ENCODE measurements around the gene NSD2.

NSD2 gene

DNA sequence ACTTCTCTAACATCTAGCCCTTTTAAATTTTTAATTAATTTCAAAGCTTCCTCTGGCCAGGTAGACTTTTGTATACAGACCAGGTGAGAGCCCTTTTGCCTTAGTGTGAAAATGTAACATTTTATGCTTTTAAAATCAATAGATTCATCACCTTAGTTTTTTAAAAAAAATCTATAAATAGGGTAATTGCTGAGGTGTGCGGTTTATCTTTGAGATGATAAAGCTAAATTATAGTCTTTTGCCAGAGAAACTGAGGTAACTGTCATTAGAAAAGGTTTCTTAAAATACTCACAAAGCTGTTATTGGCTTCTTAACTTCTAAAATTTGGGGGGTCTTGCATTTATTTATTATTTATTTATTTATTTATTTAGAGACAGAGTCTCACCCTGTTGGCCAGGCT, 74.7 kb downstream of the NSD2 start:
- no peak for DNase-seq

DNA sequence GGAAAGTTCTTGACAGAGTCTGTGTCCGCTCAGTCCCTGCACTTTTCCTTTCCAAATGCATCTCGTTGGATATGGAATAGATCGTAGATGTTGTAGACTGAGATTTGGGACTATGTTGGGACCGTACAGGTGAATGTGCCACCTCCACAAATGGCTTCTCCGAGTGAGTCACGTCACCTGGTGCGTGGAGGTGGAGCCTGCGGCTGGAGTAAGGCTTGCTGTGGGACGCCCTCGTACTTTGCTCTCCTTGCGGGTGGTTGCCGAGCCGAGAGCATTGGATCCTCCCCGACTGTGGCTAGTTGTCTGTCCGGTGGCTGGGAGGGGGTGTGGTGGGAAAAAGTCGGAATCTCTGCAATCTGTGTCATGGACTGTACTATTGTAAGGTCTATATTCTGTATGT, 77.0 kb downstream of the NSD2 start:
- no peak for DNase-seq

DNA sequence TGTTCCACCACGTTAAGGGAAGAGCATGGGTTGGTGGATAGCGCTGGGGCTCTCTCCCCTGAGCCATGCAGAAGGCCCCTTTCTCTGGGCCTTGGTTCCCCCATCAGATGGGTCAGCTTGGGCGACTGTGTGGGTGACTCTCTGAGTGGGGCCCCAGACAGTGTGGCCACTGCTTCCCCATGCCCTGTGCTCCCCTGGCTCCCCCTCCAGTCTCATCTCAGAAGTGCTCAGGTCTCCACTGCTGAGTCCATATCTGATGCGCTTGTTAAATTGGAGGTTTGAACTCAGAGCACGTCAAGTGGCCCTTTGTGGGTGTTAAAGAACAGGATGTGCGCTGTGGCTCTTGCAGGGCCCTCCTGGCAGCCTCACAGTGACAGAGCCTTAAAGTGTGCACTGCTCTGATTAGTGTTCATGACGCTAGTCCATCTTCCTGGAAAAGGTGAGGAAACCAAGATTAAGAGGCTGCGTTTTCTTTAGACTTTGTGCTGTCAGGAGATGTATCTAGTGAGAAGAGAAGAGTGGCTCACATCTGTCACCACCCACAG, 77.8 kb downstream of the NSD2 start:
- DNase-seq = no peak

DNA sequence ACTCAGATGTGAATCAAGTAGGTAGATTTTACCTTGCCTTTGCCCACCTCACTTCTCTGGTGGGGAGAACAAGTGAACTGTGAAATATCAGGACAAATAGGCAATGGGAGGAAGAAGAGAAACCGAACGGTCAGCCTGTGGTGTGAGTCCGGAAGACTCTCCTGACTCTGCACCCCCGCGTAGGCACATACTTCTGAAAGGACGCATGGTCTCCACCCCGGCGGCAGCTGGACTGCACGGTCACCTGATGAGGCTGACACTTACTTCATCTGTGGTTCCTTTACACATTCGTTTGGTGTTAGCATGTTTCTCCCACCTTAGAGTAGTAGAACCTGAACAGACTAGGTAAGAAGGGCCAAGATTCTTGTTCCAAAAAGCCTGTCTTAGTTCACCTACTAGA, 79.2 kb downstream of the NSD2 start:
- DNase-seq = no peak

DNA sequence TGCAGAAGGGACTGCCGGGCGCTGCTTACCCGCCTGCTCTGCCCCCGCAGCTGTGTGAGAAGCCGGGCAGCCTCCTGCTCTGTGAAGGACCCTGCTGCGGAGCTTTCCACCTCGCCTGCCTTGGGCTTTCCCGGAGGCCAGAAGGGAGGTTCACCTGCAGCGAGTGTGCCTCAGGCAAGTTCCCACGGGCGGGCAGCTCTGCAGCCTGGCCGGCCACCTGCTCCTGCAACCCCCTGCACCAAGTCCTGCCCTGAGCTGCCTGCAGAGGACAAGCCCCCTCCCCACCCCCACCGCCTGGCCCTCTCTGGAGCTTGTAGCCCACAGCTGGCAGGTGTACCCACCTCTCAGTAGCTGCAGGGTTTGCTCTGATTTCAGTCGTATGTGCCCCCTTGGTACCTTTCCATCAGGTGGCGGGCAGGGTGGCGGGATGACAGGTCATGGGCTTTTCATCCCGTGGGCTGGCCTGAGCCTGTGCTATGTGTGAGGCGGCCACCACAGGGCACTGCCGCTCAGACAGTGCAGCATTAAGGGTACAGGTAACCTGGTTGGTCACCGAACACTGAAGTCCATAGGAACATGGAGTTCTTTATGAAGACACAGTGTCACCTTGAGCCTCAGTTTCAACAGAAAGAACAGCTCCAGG, 81.0 kb downstream of the NSD2 start:
- DNase-seq = no peak

DNA sequence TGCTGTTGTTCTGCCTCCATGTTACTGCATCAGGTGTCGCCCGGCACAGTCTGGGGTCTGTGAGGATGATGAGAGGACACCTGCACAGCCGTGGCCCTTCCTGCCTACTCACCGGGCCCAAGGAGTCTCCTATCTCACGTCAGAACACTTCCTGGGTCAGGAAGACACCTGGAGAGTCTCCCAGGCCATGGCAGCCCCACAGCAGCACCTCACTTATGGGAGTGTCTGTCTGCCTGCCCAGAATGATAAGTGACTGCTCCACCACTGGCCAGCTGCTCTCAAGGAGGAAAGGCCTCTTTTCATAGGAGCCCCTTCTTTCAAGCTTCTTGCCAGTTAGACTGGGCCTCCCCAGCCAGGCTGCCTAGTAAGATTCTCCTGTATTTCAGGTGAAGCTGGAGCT, 81.5 kb downstream of the NSD2 start:
- no peak for DNase-seq

DNA sequence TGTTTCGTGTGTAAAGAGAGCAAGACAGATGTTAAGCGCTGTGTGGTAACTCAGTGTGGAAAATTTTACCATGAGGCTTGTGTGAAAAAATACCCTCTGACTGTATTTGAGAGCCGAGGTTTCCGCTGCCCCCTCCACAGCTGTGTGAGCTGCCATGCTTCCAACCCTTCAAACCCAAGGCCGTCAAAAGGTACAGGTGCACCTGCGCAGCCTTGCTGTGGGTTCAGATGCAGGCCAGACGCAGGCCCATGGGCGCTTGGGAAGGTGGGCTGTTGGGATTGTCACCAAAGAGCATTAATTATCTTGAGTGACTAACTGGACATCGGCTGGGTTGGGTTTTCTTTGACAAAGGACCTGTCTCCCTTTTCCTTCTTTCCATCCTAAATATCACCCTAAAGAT, 82.1 kb downstream of the NSD2 start:
- DNase-seq = no peak

DNA sequence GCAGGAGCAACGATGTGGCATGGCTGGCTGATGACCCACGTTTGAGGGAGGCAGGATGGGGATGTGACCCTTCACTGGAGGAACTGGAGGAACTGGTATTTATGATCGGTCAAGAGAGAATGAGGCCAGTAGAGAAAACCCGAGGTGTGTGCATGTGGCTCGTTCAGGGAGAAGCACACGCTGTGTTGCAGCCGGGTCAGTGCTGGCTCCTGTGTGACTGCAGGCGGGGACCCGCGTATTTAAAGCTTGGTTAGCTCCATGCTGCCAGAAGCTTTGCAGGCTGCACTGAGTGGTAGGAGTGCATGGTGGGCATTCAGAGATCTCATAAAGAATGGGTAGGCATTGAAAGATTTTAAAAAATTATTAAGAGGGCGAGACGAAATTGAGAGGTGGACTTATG, 85.4 kb downstream of the NSD2 start:
- DNase-seq = no peak

DNA sequence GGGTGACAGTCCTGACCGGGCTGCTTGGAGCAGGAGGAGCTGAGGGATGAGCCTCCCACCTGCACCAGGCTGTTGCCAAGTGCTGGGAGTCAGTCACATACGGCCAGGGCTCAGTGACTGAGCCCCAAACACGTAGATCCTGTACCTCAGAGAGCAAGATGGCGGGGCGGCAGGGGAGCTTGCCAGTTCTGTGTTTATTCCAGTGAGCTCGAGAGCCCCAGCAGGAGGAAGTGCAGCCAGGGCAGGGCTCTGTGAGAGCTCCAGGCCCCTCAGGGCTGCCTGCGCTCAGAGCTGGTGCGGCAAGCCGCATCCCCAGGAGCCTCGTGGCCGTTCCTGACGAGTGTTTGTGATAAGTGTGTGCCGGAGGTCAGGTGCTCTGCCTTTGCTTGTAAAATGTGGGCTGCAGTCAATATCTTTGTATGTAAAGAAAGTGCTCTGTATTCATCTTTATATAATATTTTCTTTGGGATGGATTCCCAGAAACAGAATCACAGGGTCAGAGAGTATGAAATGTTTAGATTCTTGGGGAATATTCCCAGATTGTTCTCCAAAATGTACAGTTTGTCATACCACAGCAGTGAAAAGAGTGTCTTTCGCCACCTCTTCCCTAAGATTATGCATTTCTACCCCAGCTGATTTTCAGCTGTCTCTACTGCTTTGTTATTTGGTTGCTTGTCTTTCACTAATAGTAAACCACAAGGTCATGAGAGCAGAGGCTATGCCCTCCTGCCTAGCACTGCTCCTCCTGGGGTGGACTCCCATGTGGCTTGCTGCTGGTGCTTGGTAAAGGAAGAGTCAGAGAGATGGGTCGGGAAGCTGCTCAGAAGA, 87.3 kb downstream of the NSD2 start:
- DNase-seq = no peak

DNA sequence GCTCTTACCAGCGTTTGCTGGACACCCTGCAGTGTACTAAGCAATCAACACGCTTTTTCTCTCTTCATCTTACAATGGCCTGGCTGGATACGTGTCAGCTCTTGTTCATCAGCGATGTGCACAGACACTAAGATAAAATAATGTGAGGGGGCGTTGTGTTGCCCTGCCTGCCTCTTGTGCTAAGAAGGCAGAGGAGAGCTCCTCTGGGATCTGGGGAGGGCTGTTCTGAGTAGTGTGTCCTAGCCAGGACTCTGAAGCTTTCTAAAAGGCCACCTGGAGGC, 87.9 kb downstream of the NSD2 start:
- no peak for DNase-seq

DNA sequence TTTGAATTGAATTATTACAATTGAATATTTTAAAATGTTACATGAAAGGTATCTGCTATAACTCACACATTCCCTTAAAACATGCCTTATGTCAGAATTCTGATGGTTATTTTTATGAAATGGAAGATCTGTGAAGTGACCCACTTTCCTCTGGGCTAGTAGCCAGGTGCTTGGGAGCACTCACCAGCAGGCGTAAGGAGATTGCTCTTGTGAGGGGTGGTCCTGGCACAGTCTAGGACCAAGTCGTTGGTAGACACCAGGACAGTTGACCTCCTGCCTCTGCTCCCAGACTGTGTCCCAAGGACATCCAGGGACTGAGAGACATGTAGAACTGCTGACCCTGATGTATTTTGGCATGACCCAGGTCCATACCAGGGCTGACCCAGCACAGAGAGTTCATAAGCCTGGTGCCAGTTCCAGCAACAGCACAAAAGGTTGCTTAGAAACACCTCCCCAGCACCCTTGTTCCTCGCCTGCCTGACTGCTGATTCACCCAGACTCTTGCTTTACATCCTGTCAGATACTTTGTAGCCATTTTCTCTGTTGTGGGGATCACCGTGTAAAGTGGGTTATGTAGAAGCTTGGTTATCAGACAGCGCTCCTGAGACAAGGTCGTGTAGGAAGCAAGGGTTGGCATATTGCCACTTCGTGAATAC, 89.1 kb downstream of the NSD2 start:
- DNase-seq = no peak

DNA sequence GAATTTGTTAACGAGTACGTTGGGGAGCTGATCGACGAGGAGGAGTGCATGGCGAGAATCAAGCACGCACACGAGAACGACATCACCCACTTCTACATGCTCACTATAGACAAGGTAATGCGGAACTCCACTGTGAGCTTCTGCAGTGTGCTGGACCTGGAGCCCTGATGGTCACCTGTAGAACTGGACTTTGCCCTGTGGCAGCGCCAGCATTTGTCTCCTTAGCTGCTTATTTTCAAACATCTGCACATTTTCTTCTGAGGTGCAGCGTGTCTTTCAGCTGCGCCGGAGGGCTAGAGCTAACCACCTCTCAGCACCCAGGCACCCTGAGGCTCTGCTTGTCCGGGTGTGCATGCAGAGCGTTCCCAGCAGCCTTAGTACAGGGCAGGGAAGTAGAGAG, 89.8 kb downstream of the NSD2 start:
- no peak for DNase-seq

DNA sequence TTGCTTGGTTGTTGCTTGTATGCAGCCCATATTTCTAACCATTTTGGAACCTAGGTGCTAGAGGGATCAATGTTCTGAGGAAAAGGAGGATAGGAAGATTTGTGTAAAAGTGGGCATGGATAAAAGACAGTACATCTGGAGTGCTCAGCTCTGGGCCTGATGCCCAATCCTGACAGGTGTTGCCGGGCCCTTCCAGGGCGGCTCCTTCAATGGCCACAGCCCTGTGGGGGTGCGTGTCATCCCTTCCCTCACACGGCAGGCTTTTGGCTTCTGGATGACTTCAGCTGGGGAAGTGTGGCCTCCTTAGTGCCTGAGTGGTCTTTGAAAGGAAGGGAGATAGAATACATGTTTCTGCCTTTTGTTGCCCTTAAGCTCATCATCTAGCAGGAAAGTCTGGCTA, 90.4 kb downstream of the NSD2 start:
- no peak for DNase-seq

DNA sequence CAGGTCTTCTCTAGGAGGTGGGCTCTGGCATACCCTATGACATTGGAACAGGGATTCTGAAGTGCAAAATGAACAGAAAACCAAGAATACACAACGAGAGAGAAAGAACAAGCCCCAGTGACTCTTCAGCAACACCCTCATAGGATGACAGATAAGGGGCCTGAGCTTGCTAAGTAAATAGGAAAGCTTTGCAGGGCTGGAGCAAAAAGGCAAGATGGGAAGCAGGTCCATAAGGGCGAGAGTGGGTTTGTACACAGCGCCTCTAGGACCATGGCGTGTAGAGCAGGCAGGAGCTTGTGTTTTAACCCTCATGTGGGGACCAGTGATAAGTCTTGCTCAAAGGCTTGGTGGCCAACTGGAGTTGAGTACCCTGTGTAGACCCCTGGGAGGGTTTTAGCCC, 91.8 kb downstream of the NSD2 start:
- DNase-seq = no peak

DNA sequence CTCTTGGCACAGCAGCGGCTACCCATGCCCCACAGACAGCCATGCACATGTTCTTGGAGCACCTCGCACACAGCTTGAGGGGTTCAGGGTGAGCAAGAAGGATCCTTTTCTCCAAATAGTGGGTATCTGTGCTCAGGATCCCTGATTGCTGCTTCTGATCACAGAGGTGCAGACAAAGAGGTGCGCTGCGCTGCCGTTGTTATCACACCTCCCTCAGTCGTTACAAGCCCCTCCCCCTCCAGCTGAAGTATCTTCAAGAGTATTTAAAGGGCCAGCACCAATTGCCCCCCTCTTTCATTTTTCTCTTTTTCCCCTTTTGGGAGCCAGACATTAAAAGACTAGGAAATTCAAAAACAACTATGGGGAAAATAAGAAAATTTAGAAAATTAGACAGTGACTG, 93.2 kb downstream of the NSD2 start:
- no peak for DNase-seq

DNA sequence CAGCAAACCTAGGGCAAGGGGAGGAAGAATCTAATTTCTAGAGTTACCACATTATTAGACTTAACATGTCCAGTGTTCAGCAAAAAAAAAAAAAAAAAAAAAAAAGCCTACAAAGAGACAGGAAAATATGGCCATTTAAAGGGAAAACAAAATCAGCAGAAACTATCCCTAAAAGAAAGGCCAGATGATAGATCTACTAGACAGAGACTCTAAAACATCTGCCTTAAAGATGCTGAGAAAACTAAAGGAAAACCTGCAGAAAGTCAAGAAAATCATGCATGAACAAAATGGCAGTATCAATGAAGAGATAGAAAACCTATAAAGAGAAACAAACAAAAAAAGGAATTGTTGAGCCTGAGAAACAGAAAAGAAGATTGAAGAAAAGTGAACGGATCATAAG, 93.8 kb downstream of the NSD2 start:
- DNase-seq = no peak

DNA sequence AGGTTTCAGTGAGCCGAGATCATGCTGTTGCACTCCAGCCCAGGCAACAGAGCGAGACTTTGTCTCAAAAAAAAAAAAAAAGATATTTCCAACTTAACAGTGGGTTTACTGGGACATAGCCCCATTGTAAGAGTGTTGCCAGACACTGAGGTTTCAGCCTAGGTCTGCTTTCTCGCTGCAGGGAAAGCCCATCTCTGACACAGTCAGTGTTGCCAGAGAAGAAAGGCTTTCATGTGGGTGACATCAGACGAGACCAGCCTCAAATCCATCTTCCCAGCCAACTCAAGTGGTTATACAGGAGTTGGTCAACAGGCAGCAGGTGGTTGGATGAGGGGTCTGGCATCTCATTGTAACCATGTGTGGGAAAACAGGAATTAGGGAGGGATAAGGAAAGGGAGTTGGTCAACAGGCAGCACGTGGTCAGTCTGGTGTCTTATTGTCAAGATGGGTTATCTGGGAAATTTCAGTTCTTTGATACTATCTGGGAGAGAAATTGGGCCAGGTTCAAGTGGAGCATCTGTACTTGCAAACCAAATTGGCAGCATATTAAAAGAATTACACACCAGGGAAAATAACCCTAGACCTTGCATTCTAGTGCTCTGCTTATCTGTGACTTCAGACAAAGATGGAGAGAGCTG, 96.4 kb downstream of the NSD2 start:
- no peak for DNase-seq

DNA sequence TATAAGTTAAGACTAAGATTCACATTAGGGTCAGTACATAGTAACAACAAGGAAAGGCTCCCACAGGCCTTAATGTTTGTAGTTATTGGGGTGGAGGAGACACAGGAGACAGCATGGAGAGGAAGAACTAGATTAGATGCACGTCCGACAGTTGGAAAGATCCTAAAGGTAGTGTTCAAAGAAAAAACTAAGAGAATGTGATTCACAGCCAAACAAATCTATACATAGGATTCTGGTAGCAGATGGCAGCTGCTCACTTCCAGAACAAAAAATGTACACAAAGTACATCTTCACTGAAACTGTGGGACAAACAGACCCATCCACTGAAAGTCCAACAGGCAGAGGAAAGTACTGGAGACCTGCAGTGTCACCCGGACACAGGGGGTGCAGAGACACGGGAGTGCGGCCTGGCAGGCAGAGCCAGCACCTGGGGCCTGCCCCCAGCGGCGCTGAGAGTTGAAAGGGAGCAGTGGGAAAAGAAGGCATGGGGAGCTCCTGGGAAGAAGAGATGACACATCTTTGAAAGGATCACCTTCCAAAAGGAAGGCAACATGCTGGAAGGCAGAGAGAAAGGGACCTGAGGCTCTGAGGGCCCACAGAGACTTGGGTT, 97.6 kb downstream of the NSD2 start:
- DNase-seq = no peak

DNA sequence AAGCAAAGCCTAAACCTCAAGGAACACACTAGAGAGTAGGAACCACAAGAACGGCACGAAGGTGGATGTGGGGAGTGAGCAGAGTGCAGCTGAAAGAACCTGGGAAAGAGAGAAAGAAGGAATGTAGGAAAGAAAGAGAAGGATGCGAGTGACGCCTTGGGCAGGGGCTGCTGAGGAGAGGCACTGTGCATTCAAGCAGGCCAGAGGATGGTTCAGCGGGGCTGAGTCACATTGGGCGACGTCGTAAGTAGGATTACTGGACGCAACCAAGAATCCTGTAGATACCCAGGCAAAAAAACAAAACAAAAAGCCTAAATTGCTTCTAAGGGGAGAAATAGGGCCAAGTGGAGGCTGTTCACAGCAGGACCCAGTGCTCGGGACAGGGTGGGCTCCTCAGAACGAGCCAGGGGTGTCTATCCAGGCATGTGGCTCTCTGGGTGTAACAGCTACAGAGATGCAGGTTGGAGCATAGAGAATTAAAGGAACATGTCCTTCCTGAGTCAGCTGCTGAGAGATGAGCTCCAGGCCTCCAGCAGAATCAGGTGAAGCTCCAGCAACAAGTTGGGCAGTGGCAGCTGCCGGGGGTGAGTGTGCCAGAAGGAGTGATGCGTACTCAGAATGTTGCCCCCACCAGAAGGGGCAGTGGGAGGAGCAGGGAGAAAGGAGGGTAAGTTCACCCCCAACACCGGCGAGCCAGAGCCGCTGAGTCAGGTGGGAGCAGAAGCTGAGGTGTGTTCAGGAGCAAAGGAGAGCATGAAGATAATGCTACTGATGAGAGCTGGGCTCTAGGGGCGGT, 98.9 kb downstream of the NSD2 start:
- no peak for DNase-seq

DNA sequence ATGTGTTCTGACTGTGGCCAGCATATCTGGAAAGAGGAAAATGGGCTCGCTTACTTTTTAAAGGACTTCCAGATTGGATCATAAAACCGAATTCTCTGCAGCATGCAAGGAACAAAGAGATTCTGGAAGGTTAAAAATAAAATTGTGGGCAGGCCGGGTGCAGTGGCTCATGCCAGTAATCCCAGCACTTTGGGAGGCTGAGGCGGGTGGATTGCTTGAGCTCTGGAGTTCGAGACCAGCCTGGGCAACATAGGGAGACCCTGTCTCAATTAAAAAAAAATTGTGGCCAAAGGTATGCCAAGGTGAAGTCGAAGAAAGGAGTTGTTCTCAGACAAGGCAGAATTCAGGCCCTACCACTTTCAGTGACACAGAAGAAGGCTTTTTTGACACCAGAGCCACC, 99.7 kb downstream of the NSD2 start:
- DNase-seq = no peak

DNA sequence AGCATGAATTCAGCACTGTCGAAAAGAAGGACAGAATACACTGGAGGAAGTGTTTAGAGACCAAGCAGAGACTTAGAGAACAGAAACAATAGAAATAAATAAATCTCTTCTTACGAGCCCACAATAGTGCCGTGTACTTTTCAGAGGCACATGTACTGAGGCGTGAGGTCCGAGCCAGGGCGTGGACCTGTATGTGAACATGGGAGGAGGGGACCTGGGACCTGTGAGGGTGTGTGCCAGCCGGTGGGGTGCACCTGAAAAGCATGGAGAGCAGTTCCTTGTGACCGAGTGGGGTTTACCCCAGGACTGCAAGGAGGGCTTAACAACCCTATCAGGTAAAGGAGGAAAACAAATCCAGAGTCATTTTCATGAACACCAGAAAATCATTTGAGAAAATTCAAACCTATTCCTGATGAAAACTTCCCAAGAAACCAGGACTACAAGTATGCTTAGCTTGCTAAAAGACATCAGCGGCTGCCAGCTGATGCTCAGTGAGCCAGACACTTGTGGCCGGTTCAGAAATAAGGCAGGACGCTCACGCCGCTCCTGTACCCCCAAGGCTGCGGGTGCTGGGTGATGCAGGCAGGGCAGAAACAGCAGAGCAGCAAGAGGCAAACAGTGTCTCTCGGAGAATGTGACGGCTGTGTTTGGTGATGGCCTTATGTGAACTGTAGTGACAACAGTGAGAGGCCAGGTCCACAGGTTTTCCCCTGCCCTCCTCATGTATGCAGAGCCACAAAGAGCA, 100.4 kb downstream of the NSD2 start:
- no peak for DNase-seq

DNA sequence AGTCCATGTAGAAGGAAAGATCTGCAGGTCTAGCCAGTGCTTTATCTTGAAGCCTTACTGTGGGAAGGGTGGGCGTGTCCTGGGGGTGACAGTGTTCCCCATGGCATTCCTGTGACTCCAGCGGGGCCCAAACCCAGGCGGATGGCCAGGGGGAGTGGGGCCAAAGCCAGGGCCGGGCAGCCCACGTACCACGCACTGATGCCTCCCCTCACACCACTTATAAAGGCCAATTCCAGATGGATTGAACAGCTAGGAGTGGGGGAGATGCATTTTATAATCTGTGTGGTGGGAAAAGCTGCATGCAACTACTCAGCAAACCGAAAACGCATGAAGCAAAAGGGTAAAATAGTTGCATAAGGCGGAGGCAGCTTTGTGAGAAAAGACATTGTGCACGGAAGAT, 101.2 kb downstream of the NSD2 start:
- DNase-seq = no peak
